Hepatic stellate cell (primary cell): ENCODE measurements around the gene ACTN1.

Source experiments
- DNase-seq: peaks from one replicate; pipeline ENCODE4 v3.0.0; 2011; ENCODE audit warnings: low spot score

The ACTN1 gene

GRCh38 chr14:68969278-68970033 lies 9.6 kb downstream of the ACTN1 start:
- DNase-seq = no peak

- DNase-seq = no peak
Observed at GRCh38 chr14:68968721-68969120, 10.4 kb downstream of the ACTN1 start.

GRCh38 chr14:68968051-68968450 lies 11.1 kb downstream of the ACTN1 start:
- no peak for DNase-seq

DNA sequence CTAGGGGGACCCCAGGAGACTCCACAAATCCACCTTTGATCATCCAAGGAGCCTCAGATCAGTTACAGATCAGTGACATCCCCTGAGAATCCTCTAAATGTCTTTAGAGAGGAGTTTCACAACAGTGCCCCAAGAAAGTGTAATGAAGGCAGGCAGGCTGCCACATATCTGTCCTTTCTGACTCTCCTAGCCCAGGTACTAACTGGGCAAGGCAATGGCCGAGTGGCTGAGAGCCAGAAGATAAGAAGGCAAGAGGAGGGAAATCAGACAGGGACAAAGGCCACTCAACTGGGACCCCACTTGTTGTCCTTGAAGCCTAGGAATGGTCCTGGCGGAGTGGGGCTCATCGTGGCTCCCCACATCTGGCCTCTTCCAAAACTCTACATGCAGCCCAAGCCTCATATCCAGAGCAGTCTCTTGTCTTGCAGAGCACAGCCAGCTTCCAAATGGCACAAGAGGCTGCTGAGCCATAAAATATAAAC lies 11.6 kb downstream of the ACTN1 start:
- DNase-seq = no peak

- DNase-seq = no peak
Observed at GRCh38 chr14:68966872-68967301, 12.2 kb downstream of the ACTN1 start.

GRCh38 chr14:68965261-68965761 lies 13.8 kb downstream of the ACTN1 start:
- DNase-seq = no peak

DNA sequence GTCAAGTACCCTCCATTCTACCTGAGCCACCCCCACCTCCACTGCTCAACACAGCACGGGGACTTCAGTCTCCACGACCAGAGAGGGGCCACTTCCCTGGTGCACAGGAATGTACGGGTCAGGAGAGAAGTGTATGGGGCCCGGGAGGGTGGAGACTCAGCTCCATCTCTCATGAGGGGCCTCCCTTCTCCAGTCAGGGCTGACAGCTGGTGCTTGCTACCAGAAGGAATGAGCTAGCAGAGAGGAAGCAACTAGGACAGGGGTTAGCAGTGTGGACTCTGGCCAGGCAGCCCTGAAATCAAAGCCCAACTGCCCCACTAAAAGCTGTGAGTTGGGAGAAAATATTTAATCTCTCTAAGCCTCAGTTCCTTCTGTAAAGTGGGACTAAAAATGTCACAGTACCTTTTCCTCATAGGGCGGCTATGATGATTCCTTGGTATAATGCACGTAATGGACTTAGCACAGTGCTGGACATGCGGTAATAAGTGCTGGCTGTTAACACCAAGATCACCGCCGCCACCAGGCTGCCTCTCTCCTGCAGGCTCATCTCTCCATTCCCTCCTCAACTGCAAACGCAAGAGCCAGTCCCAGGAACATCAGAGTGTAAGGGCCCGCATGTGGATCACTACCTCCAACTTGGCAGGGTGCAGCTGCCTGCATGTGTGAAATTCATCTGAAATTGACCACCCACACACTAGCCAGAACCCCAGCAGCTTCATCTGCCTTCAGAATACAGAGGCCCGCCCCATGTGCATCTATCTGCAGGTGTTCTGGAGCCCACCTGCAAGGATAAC lies 14.6 kb downstream of the ACTN1 start:
- peak; percentile 65 for DNase-seq

DNA sequence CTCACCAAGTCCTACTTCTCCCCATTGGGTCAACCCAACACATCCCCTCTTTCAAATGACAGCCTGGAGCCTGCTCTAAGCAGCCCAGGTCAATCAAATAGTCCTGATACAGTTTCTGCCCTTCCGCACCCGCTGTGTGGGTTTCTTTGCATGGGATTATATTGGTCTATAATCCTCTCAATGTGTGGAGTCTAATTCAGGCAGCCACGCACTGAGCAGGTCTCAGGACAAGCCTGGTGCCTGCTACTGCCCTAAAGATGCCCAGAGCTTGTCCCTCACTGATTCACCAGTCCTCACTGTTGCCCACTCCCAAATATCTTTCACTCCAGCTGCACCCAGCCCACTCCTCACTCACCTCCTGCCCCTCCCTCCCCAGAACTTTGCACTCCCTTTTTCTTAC lies 16.4 kb downstream of the ACTN1 start:
- no peak for DNase-seq

GRCh38 chr14:68961781-68962584 lies 17.1 kb downstream of the ACTN1 start:
- no peak for DNase-seq

DNA sequence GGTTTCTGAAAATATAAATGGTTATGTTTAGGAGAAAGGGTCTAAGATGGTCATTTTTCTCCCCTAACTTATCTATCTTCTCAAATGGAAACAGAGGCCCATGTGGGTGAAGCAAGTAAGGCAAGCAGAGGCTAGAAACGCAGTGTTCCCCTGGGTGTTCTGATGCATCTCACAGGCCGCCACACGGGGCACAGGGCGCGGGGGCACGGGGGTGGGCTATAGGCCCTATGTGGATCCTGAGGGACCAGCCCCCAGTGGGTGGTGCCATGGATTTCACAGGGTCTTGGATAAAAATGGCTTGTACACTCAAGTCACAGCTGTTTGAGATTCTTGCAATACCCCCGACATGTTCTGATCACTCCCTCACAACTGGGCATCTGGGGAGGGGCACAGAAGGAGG lies 17.7 kb downstream of the ACTN1 start:
- no peak for DNase-seq

GRCh38 chr14:68960123-68960522 lies 19.0 kb downstream of the ACTN1 start:
- DNase-seq = no peak

- no peak for DNase-seq
Observed at GRCh38 chr14:68959035-68959434, 20.1 kb downstream of the ACTN1 start.

- no peak for DNase-seq
Observed at GRCh38 chr14:68958553-68958952, 20.5 kb downstream of the ACTN1 start.

GRCh38 chr14:68957775-68958174 lies 21.3 kb downstream of the ACTN1 start:
- DNase-seq = no peak

DNA sequence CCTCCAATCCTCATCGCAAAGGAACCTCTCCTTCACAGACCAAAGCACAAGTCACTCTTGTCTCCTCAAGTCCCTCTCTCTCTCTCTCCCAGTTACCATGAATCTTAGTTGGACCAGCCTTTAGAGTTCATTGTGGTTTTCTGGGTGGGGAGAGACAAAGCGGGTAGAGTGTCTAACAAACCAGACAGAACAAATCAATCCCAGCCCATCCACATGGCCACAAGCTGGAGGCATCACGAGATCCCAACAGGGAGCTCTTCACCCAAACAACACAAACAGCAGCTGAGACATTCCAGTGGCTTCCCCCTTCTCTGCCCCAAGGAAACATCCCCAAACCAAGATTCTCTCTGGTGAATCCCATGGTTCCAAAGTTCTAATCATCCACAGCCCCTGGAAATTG lies 22.4 kb downstream of the ACTN1 start:
- no peak for DNase-seq

- no peak for DNase-seq
Observed at GRCh38 chr14:68955851-68956179, 23.3 kb downstream of the ACTN1 start.

DNA sequence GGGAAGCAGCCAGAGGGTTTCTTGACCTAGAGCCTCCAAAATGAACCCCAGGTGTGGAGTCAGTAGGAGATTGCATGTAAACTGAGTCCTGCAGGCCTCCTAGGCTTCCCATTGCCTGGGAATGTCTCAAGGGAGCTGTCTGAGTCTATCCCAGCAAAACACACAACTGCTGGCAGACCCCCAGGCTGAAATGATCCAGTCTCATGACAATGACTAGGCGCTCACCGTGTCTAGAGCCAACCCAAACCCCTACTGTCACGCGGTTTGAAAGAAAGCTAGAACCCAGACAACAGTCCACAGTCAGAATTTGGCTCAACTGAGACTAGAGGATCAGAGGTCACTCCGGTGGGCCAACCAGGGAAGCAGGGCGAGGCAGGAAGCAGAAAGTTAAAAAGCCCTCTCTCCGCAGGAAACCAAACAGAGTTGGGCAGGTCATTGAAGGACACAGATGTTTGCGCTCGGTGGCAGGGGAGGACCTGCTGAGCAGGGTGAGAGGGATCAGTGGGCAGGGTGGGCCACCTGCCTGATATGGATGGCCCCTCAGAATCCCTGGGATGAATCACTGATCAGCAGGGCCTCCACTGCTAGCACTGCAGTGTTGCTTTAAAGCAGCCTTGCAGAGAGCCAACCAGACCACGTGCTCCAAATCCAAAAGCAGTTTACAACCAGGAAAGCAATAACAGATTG lies 23.8 kb downstream of the ACTN1 start:
- no peak for DNase-seq

DNA sequence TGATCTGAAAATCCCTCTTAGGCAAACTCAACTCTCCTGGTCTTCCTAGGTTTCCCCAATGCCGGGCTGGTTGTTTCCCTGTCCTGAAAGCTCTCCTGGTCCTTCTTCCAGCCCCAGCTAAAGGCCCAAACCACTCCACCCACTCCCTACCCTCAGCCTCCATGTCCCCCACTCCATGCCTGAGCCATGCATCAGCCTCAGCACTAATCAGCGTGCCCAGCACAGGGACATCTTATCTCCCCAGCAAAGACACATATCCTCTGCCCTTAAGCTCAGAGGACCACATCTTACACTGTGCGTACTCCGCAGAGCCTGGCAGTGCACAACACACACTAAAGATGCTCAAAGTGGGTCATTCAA lies 25.9 kb downstream of the ACTN1 start:
- no peak for DNase-seq

DNA sequence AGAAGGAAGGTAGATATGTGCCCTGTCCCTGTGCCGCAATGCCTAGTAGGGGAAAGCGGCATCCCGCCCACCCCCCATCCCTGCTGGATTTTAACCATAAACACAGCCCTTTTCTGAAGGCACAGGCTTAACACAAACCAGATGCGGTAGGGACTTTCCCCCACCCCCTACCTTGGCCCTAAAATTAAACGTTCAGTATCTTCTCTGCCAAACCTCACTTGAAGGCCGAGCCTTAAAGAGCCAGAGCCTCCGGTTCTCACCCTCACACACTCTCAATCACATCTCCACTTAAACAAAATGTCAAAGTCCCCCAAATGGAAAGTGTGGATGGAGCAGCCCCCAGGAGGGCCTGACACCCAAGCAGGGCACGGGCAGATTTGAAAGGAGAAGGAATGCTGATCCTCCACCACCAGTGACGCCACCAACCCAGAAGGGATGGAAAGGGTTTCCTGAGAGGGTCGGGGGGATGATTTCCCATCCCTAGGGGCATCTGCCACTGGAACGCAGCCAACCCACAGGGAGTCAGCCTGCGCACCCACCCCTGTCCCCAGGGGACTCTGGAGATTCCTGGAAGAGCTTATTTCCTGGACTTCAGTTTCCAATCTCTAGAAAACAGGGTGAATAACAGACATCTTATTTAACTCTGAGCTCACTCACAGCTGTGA lies 26.4 kb downstream of the ACTN1 start:
- DNase-seq = no peak

DNA sequence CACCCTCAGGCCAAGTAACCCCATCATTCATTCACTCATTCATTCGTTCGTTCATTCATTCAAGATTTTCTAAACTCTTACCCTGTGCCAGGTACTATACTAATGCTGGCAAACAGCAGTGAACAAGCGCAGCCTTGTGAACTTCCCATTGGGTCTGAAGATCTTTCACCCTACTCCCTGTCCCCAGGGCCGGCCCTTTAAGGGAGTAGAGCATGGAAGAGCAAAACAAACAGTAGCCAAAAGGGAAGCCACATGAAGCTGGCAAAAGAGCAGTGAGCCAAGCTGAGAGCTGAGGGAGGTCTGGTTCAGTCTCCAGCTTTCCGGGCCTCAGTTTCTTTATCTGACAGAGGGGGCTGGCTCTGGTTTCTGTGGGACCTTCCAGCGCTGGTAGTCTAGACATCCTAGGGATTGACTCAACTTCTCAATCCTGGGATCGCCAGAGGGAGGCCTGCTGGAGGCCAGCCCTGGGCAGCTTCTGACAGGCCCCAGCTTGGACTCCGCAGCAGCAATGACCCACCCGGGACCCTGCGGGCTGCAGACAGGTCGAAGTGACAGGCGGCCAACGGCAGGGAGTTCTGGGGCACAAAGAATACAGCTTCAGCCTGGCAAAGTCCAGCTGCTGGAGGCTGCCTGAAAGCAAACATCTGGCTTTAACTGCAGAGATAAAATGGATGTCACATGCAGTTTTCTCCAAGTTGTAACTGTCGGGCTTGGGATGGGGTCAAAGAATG lies 27.1 kb downstream of the ACTN1 start:
- DNase-seq = no peak
